CD4-positive, alpha-beta T cell treated with Interleukin-1 beta for 1 hour (primary cell): Measurements from ENCODE around the gene CTBP1.

Source experiments
- DNase-seq, 2 donors: peaks; one replicate each; pipeline ENCODE4 v3.0.0-alpha.2; 2020 to 2022

CTBP1 gene

DNA sequence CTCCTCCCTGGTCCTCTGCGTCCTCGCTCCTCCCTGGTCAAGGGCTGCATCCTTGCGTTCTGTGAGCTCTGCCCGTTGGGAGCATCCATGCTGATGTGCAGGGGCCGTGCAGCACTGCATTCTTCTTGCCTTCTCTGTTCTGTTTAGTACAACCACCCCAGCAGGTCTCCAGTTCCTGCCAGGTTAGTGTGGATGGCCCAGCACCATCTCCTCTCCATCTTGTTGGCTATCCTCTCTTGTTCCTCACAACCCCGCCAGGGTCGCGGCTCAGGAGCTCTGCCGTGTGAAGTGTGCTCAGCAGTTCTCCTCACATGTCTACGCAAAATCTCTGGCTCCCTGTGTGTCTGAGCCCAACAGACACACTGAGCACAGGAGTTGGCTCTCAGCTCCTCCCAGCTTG lies 30.3 kb upstream of the CTBP1 start:
- DNase-seq = no peak

DNA sequence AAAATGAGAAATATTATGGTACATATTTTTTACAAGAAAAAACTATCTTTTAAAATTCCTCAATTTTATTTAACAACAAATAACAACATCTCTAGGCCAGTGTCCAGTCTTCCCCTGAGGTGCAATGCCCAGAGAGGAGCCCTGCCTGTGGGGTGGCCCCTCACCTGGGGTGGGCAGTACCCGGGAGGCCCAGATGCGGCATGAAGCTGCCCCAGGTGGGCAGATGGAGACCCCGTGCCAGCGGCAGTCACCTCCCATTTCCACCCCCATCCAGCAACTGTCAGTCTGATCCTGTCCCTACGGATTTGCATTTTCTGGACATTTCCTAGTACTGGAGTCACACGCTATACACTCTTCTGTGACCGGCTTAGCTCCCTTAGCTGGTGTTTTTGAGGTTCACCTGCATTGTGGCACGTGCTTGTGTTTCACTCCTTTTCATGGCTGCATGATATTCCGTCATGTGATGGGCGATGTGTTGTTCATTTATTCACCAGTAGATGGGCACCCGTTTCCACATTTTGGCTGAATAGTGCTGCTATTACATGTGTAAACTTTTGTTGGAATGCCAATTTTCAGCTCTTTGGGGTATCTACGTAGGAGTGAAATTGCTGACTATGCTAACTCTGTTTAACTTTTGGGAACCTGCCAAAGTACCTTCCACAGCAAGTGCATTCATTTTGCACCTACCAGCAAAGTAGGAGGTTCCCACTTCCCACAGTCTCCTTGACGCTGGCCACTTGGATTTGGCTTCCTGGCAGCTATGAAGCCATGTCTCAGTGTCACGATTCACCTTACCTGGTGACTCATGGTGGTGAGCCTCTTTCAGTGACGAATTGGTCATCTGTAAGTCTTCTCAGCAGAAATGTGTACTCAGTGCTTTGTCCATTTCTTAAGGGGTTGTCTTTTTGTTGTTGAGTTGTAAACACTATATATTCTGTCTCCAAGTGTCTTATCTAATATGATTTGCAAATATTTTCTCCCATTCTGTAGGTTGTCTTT lies 29.0 kb upstream of the CTBP1 start:
- peak in 1 of 2 donors; percentile 22 for DNase-seq

DNA sequence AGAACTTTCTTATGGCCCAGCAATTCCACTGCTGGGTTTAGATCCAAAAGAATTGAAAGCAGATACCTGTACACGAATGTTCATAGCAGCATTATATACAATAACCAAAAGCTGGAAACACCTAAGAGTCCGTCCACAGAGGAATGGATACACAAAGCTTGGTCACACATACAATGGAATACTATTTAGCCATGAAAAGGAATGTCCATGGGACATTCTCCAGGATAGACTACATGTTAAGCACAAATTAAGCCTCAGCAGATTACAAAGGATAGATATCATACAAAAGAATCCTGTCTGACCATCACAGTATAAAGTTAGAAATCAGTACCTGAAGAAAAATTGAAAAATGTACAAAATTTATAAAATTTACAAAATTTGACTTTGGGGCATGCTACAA lies 28.1 kb upstream of the CTBP1 start:
- DNase-seq = no peak

DNA sequence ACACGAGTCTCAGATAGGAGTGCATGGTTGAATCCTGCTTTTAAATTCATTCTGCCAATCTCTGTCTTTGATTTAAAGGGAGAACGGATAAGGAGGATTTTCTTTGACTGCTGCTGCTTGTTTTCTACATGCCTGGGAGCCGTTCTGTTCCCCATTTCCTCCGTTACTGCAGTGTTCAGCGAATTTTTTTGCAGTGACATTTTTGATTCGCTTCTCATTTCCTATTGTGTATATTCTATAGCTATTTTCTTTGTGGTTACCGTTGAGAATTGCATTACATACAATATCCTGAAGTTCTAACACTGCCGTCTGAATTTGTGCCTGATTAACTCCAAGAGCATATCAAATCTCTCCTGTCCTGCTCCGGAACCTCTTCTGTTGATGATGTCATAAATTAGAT lies 25.9 kb upstream of the CTBP1 start:
- DNase-seq = no peak

DNA sequence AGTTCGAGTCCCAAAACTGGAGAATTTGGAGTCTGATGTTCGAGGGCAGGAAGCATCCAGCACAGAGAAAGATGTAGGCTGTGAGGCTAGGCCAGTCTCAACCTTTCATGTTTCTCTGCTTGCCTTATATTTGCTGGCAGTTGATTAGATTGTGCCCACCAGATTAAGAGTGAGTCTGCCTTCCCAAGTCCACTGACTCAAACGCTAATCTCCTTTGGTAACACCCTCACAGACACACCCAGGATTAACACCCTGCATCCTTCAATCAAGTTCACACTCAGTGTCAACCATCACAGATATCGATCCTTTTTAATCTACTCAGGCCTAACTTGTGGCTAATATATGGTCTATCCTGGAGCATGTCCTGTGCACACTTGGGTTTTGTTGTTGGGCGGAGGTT lies 22.8 kb upstream of the CTBP1 start:
- DNase-seq = no peak

DNA sequence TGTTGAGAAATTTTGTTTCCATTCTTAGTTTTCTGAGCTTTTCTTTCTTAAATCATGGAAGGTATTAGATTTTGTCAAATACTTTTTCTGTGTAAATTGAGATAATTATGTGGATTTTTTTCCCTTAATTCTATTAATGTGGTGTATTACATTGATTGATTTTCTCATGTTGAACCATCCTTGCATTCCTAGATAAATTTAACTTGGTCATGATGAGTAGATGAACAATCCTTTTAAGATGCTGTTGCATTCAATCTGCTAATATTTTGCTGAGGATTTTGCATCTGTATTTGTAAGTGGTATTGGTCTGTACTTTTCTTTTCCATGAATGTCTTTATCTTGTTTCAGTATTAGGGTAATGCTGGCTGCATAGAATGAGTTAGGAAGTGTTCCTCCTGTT lies 20.3 kb upstream of the CTBP1 start:
- DNase-seq = no peak

DNA sequence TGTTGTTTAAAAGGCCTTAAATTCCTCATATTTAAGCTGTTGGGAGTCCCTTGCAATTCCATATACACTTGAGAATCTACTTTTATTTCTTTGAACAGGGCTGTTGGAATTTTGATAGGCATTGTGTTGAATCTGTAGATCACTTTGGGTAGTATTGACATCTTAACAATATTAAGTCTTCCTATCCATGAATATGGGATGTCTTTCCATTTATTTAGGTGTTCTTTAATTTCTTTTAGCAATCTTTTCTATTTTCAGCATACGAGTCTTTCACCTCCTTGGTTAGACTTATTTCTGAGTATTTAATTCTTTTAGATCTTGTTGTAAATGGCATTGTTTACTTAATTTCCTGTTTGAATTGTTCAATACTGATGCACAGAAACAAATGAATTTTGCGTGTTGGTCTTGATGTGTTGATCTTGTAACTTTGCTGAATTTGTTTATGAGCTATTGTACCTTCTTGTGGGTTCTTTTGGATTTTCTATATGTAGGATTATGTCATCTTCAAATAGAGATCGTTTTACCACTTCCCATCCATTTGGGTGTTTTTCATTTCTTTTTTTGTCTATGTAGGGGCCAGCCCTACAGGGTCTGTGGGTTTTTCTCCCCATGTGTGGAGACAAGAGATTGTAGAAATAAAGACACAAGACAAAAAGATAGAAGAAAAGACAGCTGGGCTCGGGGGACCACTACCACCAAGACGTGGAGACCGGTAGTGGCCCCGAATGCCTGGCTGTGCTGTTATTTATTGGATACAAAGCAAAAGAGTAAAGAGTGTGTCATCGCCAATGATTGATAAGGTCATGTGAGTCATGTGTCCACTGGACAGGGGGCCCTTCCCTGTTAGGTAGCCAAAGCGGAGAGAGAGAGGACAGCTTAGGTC lies 18.2 kb upstream of the CTBP1 start:
- DNase-seq = no peak

DNA sequence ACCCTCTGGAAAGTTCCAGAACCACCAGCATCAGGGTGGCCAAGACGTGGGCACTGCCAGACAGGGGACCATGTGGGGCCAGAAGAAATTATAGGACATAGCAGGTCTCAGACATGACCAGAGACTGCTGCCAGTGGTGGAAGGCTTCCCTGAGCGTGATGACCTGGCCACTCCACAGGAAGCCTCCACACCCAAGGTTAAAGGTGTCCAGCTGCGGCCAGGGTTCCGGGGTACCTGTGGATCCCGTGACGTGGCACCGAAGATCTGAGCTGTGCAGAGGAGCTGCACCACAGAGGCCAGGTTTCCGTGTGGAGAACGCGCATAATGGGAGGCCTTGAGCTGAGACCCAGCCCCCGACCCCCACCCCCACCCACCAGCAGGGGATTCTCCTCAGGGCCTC lies 16.4 kb upstream of the CTBP1 start:
- no peak for DNase-seq

DNA sequence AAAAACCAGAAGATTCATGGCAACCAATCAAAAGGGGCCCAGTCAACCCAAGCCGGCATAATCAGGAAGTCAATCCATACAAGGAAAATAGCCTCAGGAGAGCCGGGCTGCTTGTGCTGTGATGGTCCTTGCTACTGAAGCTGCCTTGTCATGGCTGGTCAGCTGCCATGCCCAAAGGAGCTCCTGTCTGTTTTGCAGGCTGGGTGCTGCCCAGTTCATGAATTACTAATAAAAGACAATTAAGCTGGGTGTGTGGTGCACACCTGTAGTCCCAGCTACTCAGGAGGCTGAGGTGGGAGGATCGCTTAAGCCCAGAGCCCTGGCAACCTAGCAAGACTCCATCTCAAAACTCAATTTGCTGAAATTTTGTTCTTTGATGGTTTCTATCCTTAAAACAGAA lies 16.0 kb upstream of the CTBP1 start:
- no peak for DNase-seq

DNA sequence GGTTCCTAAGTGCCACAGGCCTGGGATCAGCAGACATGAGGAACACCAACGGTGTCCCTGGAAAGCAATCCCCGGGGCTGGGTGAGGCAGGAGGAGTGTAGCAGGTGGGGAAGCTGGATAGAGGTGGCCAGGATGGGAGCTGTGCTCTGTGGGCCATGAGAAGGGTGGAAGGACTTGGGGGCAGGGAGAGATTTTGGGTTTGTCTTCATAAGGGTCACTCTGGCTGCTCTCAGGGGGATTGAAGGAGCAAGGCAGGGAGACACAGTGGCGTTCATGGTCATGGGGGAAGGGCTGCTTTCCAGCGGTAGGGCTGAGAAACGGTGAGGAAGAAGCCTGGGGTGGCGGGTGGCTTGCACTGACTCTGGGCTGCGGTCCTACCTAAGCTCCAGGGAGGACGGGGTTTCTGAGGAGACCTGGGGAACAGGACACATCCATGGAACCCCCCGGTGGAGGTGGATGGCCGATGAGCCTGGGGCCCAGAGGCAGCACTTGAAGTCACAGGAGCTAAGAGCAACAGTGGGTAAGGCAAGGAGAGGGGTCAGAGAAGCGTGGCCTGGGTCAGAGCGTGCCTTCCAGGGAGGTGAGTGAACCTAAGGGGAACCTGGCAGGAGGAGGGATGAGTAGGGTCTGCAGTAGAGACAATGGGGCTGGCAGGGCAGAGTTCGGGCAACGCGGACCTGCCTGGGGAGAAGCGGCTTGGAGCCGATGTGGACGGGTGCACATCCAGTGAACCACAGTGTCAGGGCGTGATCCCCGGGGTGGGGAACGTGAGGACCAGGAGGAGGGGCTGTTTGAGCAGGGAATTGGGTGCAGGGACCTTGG lies 12.4 kb upstream of the CTBP1 start:
- DNase-seq = no peak

DNA sequence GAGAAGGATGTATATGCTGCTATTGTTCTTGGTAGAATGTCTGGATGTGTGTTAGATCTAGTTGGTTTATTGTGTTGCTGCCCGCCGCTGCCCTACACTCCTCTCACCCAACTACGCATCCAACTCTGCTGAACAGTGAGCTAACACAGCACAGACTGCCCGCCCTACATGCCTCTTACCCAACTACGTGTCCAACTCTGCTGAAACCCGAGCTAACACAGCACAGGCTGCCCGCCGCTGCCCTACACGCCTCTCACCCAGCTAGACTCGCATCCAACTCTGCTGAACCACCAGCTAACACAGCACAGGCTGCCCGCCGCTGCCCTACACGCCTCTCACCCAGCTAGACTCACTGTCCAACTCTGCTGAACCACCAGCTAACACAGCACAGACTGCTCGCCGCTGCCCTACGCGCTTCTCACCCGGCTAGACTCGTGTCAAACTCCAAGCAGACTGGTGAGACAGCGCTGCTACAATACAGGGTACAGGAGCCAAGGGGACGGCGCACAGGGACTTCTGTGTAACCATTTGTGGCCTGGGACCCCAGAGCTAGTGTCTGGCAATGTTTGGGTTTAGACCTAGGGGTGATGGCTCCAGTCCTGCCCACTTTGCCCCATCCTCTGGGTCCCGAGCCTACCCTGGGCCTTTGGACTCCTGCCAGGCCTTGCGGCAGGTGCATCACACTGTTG lies 11.6 kb upstream of the CTBP1 start:
- no peak for DNase-seq

DNA sequence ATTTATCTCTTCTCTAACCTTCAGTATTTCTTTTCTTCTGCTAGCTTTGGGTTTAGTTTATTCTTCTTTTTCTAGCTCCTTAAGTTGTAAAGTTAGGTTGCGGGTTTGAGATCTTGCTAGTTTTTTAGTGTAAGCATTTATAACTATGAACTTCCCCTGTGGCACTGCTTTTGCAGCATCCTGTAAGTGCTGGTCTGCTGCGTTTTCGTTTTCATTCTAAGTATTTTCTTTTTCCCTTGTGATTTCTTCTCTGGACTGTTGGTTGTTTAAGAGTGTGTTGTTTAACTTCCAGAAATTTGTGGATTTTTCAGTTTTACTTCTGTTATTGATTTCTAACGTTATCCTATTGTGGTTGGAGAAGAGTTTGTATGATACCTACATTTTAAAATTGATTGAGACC lies 11.0 kb upstream of the CTBP1 start:
- no peak for DNase-seq

DNA sequence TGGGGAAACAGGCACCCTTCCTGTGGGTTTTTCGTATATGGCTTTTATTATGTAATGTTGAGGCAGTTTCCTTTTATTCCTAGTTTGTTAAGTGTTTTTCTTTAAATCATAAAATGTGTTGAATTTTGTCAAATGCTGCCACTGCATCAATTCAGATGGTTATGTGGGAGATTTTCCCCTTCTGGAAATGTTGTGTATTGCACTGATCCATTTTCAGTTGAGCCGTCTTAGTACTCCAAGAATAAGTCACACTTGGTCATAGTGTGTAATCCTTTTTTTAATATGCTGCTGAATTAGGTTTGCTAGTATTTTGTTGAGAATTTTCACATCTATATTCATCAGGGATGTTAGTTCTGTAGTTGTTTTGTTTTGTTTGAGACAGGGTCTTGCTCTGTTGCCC lies 9.5 kb upstream of the CTBP1 start:
- no peak for DNase-seq

DNA sequence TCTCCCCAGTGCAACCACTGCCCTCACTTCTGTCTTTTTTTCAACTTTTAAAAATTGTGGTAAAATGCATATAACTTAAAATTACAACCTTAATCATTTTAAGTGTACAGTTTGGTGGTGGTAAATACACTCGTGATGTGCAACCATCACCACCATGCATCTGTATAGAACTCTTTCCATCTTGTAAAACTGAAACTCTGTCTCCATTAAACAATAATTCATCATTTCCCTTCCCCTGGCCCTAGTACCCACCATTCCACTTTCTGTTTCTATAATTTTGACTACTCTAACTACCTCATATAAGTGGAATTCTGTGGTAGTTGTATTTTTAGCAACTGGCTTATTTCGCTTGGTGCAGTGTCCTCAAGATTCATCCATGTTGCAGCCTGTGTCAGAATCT lies 6.8 kb upstream of the CTBP1 start:
- DNase-seq = no peak

DNA sequence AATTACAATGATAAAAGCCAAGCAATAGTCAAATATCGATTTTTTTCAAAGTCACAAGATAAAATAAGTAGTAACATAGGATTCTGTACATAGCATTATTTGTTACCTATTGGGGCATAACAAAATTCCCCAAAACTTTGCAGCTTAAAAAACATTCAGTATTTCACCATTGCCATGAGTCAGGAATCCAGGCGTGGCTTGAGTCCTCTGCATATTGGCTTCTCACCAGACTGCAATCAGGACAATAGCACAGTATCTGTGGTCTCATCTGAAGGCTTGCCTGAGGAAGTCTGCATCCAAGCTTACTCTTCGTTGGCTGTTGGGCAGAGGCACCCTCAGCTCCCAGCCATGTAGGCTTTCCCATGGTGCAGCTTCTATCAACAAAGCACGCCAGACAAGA lies 6.2 kb upstream of the CTBP1 start:
- DNase-seq = no peak

DNA sequence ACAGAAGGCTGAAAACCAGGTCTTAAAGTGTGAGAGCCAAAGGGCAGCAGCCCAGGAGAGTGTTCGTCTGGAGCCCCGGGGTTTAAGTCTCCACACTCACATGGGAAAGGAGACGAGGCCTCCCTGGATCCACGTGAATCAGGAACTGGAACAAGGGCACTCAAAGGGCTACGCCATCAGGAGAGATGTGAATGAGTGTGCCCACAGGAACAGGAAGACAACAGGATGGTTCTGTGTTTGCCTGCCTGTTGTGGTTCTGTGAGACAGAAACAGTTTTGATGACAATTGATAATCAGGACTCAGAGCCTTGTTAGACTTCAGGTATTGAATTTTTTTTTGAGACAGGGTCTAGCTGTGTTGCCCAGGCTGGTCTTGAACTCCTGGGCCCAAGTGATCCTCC lies 4.9 kb upstream of the CTBP1 start:
- no peak for DNase-seq

DNA sequence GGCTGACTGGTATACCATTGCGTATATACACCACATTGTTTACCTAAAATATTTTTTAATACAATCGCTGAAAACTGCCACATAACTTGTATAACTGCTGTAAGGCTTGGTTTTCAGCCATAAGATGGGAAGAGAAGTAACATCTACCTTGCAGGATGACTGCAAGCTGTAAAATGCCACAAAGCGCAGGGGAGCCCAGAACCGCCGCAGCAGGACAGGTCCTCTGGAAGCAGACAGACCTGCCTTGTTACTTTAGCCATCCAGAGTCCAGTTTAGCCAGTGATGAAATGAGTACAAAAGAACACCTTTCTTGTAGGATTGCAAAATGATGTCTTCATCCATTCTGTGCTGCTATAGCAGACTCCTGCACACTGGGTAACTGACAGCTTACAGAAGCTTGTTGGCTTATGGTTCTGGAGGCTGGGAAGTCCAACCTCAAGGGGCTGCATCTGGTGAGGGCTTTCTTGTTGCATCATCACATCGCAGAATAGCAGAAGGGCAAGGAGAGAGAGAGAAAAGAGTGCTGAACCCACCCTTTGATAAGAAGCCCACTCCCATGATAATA lies 4.1 kb upstream of the CTBP1 start:
- no peak for DNase-seq

DNA sequence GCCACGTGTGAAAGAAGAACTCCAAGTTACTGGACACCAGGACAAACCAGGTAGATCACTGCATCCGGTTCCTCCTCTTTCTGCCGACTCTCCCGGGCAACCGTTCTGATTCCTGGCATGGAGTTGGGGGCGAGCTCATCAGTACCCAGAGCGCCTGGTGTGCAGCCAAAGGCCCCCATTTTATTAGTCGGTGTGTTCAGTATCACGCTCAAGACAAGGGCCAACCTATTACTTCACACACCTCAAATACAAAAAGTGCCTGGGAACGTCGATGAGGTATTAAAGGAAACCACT lies 2.8 kb upstream of the CTBP1 start:
- DNase-seq = no peak

DNA sequence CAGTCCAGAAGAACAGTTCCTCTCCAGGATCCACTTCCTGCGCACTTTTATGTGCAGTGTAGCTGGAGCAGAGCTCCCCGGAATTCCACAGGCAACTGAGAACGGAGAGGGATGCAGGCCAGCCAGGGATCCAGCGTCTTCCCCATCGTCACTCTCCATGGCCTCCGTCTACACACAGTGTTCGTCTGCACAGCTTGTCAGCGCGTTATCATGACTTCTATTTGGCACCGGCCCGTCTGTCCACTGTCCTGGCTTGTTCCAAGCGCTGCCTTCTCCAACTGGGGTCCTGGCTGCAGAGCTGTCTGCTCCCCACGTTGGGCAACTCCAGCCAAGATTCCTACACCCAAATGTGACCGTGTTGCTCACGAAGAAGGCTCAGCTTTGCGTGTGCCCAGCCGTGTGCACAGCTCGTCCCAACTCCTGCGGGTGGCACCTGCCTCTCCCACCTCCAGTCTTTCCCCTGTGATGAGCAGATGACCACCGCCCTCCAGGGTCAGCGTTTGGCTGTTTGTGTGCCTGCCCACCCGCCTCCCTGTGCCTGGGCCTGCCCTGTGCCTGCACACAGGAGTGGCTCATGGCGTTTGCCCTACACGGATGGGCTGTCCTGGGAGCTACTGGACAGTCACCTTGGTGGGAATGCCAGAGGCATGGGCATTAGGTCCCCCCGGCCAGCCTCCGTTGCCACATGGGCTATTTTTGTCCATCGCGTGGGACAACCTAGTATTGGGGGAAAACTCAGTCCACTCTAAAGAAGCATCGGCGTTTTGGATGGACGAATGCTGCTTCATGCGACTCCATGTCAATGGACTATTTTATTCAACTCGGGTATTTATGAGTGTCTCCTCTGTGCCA lies 2.2 kb upstream of the CTBP1 start:
- no peak for DNase-seq

DNA sequence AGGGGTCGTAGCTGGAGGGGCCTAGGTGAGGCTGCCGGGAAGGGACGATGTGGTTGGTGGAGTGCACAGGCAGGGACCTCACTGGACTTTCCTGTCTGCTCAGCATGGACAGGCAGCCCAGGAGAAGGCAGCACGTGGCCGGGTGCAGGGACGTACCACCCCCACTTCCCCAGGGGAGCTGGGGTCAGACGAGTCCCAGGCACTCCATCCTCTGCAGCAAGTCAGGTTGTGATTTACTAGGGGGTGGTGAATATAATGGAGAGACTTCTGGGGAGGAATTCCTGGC lies 1.5 kb upstream of the CTBP1 start:
- no peak for DNase-seq

DNA sequence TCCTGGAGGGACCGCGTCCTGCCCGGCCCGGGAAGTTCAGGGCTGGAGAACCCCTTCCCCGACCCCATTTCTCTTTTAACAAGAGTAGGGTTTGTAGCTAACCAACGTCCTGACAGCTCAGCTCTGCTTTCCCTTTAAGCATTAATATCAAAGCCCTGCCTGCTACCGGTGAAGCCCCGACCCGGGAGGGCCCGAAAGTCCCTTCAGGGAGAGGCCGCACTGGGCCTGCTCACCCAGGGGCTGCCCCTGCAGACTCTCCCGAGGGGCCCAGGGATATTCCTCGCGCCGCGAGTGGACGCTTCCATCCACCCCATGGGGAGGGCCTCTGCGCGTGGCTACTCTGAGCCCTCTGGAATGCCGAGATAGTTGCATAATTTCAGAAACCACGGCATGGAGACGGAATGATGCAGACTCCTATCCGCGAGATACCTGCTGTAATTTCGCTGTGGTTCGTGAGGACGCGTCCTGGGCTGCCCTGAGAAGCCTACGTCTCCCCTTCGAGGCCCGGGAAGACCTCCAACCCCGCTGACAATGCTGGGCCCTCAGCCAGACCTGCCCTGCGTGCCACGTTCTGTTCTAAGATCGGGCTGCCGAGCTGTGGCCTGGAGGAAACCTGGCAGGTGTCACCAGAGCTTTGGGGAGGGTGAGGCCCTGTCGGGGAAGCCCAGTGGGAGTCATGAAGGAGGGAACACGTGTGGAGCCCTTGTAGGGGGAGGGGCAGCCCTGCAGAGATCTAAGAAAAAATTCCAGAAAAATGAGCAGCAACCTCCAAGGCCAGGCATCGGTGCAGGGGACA lies 999 bp upstream of the CTBP1 start:
- peak; percentile 56 to 66 for DNase-seq
